Nephron (organoid): Measurements from ENCODE around the gene HBS1L.

ENCODE experiments used
- H3K27ac Mint-ChIP-seq, 3 experiments: 2 replicates each; pipeline ENCODE4 v1.8.0; 2020; ENCODE audit warnings: mixed read lengths in 3 of 3, mild to moderate bottlenecking in 2 of 3, moderate library complexity in 1 of 3
- H3K27me3 Mint-ChIP-seq: 2 replicates; pipeline ENCODE4 v1.8.0; 2021; ENCODE audit warnings: low read depth, mild to moderate bottlenecking, moderate library complexity, mixed read lengths
- H3K36me3 Mint-ChIP-seq: 2 replicates; pipeline ENCODE4 v1.8.0; 2020; ENCODE audit warnings: low read depth, mixed read lengths
- H3K4me1 Mint-ChIP-seq: 2 replicates; pipeline ENCODE4 v1.8.0; 2020; ENCODE audit warnings: mixed read lengths
- H3K4me3 Mint-ChIP-seq, 3 experiments: 2 replicates each; pipeline ENCODE4 v1.8.0; 2020; ENCODE audit warnings: mild to moderate bottlenecking in 3 of 3, mixed read lengths in 3 of 3, moderate library complexity in 2 of 3
- H3K9me3 Mint-ChIP-seq: 2 replicates; pipeline ENCODE4 v1.8.0; 2020; ENCODE audit warnings: mixed read lengths
- TF ChIP-seq, protein P1 (sequence below), 3 experiments: fragments of 200-600 bp; sonication (generic); IDR thresholded peaks; one replicate each; pipeline ENCODE4 v1.5.0; 2021; ENCODE audit warnings: antibody characterized with exemption in 3 of 3; ENCODE audit not compliant: unreplicated experiment in 3 of 3

HBS1L gene

DNA sequence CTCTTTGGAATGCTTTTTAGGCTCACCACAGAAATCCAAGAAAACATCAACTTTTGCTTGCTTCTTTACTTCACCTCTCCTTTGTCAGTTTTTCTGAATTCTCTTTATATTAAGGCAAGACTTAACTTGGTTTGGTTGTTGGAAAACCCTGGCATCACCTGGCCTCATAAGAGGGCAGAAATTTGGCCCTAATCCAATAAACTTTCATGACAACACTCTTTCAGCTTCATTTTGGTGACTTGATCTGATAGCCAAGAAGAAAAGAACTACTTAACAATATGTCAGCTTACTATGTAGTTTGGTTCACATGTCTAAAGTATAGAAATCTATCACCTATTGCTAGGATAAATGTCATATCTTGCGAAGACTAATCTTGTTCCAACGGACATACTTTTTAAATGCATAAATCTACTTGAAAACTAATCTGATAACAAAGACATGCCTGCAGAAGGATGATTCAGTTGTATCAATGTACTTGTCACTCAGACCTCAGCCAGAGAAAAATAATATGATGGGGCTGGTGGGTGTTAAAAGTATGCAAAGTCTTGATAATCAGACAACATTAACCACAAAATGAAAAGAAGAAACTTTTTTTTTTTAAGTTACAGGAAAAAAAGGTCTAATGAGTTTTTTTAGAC is 19.3 kb upstream of the HBS1L start:
- no peaks in the 10 kb centered on the region for H3K27me3 Mint-ChIP-seq
- no peak overlapping the region for H3K4me3 Mint-ChIP-seq
- H3K9me3 Mint-ChIP-seq, result no peaks in the 10 kb centered on the region
- no peaks in the 10 kb centered on the region for H3K36me3 Mint-ChIP-seq
- H3K4me1 Mint-ChIP-seq, result no peaks in the 10 kb centered on the region
- H3K27ac Mint-ChIP-seq, result no peak overlapping the region
- TF ChIP-seq, protein P1, sequence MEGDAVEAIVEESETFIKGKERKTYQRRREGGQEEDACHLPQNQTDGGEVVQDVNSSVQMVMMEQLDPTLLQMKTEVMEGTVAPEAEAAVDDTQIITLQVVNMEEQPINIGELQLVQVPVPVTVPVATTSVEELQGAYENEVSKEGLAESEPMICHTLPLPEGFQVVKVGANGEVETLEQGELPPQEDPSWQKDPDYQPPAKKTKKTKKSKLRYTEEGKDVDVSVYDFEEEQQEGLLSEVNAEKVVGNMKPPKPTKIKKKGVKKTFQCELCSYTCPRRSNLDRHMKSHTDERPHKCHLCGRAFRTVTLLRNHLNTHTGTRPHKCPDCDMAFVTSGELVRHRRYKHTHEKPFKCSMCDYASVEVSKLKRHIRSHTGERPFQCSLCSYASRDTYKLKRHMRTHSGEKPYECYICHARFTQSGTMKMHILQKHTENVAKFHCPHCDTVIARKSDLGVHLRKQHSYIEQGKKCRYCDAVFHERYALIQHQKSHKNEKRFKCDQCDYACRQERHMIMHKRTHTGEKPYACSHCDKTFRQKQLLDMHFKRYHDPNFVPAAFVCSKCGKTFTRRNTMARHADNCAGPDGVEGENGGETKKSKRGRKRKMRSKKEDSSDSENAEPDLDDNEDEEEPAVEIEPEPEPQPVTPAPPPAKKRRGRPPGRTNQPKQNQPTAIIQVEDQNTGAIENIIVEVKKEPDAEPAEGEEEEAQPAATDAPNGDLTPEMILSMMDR (IDR thresholded peaks at IDR 0.05; ENCODE audit: unreplicated experiment in 3 of 3), result no peak

DNA sequence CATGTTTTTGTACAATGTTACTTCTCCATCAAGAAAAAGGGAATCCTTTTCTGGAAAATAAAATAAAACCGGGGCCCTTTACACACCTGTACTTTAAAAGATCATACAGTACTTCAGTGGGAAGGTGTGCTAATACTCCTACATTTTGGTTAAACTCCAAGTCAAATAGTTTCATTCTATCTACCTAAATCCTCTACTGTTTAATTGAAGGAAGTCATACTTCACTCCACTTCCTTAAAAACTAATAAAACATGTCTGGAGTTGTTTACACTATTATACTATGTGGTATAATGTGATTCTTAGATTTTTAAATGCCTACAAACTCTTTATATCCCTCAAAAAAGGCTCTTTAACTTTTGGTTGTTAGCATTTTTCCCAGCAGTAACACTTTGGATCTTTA is 18.6 kb upstream of the HBS1L start:
- H3K9me3 Mint-ChIP-seq, result no peaks in the 10 kb centered on the region
- no peak overlapping the region for H3K27ac Mint-ChIP-seq
- no peaks in the 10 kb centered on the region for H3K27me3 Mint-ChIP-seq
- H3K4me1 Mint-ChIP-seq, result no peaks in the 10 kb centered on the region
- no peak overlapping the region for H3K4me3 Mint-ChIP-seq
- TF ChIP-seq, protein P1 (IDR thresholded peaks at IDR 0.05; ENCODE audit: unreplicated experiment in 3 of 3), result no peak
- no peaks in the 10 kb centered on the region for H3K36me3 Mint-ChIP-seq

DNA sequence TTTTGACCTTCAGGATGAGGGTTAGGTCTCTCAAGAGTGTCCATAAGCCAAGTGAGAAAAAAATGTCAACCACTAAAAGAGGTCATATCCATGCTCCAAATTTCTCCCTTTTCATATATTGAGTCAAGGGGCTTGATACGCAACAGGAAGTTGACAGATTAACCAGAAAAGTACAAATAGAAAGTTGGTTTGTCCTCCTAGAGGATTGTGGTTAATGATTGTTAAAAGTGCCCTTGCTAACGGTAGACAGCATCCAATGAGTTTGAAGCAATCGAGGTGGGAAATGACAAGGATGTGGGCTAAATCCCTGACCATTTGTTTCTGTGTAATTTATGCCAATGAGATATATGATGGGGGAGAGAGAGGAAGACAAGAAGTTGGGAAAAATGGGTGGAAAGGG is 18.1 kb upstream of the HBS1L start:
- TF ChIP-seq, protein P1 (IDR thresholded peaks at IDR 0.05; ENCODE audit: unreplicated experiment in 3 of 3), result no peak
- Mint-ChIP-seq H3K27me3 (no peaks in the 10 kb centered on the region), H3K4me3 (no peak overlapping the region), H3K27ac (no peak overlapping the region), H3K4me1 (no peaks in the 10 kb centered on the region), H3K36me3 (no peaks in the 10 kb centered on the region), H3K9me3 (no peaks in the 10 kb centered on the region)

DNA sequence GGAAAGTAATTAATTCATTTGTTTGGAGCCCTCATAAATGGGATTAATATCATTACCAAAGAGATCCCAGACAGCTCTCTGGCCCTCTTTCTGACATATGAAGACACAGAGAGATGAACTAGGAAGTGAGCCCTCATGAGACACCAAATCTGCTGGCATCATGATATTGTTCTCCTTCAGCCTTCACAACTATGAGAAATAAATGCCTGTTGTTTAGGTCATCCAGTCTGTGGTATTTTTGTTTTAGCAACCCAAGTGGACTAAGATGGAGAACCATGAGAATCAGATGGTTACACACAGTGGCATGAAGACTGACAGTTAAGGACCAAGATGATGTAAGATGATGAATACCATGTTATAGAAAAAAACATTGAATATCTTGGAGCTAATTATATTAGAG is 16.9 kb upstream of the HBS1L start:
- H3K27ac Mint-ChIP-seq, result no peak overlapping the region
- no peak overlapping the region for H3K4me3 Mint-ChIP-seq
- H3K27me3 Mint-ChIP-seq, result no peaks in the 10 kb centered on the region
- no peaks in the 10 kb centered on the region for H3K9me3 Mint-ChIP-seq
- no peaks in the 10 kb centered on the region for H3K36me3 Mint-ChIP-seq
- H3K4me1 Mint-ChIP-seq, result no peaks in the 10 kb centered on the region
- TF ChIP-seq, protein P1 (IDR thresholded peaks at IDR 0.05; ENCODE audit: unreplicated experiment in 3 of 3), result no peak

DNA sequence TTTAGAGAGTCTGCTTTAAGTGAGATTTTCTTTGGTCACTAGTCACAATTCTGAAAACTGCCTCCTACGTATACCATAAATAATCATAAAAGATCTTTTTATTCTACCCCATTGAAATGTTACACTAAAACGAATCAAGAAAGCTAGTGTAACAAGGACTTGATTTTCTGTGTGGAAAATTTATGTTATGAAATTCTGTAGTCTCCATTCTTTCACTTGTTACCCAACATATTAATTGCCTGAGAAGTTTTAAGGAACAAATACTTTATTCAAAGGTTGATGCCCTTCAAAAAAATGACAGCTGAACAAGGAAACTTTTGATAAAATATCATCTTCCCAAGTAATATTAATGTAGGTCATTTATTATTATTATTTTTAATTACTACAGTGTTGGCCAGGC is 13.3 kb upstream of the HBS1L start:
- Mint-ChIP-seq H3K4me1 (no peaks in the 10 kb centered on the region), H3K36me3 (no peaks in the 10 kb centered on the region), H3K27me3 (no peaks in the 10 kb centered on the region), H3K9me3 (no peaks in the 10 kb centered on the region), H3K4me3 (no peak overlapping the region), H3K27ac (no peak overlapping the region)
- TF ChIP-seq, protein P1 (IDR thresholded peaks at IDR 0.05; ENCODE audit: unreplicated experiment in 3 of 3), result no peak

DNA sequence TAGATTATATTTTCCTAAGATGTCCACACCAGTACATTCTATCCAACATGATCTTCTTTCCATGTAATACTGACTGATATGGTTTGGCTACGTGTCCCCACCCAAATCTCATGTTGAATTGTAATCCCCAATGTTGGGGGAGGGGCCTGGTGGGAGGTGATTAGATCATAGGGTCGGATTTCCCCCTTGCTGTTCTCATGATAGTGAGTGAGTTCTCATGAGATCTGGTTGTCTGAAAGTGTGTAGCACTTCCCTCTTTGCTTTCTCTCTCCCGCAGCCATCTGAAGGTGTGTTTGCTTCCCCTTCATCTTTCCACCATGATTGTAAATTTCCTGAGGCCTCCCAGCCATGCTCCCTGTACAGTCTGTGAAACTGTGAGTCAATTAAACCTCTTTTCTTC is 12.2 kb upstream of the HBS1L start:
- H3K27ac Mint-ChIP-seq, result no peak overlapping the region
- TF ChIP-seq, protein P1 (IDR thresholded peaks at IDR 0.05; ENCODE audit: unreplicated experiment in 3 of 3), result no peak
- no peaks in the 10 kb centered on the region for H3K27me3 Mint-ChIP-seq
- H3K4me1 Mint-ChIP-seq, result no peaks in the 10 kb centered on the region
- H3K36me3 Mint-ChIP-seq, result no peaks in the 10 kb centered on the region
- H3K4me3 Mint-ChIP-seq, result no peak overlapping the region
- H3K9me3 Mint-ChIP-seq, result no peaks in the 10 kb centered on the region
